HG03378 (cell line): ENCODE data around the gene BLID.

Source experiments
- ATAC-seq: cut with Tn5 transposase; IDR thresholded peaks from one replicate; pipeline ENCODE4 v1.9.1; 2021; ENCODE audit warnings: mild to moderate bottlenecking, moderate library complexity; ENCODE audit not compliant: unreplicated experiment

The BLID gene, protein sequence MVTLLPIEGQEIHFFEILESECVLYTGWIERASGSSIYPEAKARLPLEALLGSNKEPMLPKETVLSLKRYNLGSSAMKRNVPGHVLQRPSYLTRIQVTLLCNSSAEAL

DNA sequence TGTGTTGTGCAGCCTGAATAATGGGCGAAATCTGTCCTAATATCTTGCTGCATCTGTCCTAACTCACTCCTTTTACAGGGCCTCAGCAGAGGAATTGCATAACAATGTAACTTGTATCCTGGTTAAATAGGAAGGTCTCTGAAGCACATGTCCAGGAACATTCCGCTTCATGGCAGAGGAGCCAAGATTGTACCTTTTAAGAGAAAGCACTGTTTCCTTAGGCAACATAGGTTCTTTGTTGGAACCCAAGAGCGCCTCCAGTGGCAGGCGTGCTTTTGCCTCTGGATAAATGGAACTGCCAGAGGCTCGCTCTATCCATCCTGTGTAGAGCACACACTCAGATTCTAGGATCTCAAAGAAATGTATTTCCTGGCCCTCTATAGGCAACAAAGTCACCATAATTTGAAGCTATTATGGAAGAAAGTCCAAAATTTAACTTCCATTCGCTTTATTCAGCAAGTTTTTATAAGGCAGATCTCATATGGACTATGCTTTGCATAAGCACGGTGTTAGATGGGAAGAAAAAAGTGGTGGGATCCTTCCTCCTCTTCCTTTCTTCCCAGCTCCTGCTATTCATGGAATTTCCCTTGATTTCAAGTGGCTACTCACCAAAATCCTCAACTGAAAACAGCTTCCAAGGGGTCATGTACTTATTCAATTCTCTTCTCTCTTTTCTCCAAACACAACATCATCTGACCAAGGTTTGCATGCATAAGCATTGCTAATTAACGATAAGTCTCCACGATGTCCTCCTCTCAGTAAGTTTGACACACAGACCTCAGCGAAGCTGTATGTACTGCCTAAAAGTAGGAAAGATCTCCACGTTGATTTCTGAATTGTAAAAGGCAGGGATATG lies at the start of gene BLID:
Gene BLID, minus strand, starts transcription at position 692 of the 856 bp plus-strand sequence. Its CDS starts 293 bp downstream, at position 399.
- no peak for ATAC-seq

DNA sequence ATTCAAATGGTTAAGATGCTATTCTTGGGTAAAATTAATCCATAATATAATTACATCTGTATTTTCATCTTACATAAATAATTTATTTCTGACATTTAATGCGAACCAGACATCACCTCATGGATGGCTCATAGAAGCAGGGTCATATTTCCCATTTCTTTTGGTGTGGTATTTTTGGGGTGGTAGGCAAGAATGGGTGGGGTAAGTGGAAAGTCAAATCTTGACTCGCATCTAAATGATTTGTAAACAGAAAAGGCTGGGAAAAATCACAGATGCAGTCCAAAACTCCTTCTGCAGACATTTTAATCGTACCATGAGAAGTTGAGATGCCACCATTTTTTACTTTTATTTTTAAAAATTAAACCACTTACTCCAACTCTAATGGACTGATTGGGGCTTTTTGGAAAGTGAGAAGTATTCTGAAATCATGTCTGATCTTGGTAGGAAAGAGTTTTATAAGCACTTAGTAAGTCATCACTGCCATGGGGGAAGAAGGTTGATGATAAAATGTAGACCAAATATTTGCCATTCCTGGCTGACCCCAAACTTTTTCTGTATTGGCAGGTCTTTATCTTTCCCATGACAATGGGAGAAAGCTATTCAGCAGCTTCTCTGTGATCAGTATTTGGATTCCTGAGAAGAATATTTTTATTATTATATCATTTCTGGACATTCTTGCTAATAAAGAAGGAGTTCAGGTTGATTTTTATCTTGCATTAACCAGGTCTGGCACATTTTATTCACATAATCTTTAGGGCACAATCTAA lies 47.2 kb upstream of the BLID start:
- ATAC-seq: no peak

DNA sequence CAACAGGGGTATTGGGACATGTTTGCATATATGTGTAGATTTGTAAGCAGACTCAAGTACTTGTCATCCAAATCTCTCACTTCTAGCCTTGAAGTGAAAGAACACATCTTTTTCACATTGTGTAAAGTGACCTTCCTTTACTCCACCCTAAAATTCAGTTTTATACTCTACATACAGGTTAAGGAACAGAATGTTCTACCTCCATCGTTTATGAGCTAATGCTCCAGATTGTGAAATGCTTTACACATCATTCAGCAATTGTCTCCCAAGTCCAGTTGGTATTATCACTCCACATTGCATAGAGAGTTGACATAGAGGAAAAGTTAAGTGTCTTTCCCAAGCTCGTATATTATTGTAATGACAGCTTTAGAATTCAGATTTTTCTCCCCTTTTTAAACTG lies 46.1 kb upstream of the BLID start:
- ATAC-seq: no peak

DNA sequence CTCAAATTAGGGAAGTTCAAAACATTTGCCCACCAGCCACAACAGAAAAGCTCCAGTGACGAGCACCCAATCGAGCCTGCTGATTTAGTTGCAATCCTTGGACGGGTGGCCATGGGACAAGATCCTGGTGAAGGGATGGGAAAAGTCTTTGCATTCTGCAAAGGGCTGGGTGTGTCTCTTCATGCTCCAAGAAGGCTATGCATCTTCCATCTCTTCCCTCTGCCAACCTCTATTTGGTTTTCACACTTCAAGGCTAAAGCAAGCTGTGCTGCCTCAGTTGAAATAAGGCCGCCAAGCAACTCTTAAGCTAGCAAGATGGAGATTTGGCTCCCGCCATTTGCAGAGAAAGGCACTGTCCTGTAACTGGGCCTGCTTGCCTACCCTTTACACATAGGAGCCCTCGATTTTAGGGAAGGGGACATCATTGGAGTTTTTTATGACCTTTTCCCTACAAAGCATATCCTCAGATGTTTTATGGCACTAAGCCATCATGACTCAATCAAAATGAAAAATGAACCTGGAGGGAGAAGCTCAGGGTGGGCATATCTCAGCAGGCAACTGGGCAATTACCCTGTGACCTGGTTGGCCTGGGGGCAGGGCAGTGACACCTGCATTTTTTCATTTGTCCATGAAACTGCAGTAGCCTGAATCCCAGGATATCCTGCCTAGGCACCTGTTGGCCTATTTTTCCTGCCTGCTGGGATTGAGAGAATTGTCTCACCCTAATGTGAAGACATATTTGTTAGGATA lies 45.0 kb upstream of the BLID start:
- no peak for ATAC-seq

DNA sequence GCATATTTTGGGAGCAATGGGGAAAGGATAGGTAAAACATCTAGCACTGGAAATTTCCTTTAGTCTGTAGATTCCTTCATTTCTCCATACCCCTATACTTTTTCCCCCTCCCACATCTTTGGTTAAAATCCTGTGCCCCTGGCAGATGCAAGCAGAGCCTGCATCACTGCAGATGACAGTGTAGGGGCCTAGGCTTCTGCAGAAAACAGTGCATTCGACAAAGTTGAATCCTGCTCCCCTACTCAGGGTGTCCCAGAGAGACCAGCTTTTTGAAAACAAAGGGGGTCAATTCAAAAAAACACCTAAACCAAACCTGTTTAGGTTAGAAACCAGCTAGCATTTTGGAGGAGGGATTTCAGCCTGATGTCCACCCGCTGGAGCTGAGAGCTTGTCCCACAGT lies 43.8 kb upstream of the BLID start:
- no peak for ATAC-seq

DNA sequence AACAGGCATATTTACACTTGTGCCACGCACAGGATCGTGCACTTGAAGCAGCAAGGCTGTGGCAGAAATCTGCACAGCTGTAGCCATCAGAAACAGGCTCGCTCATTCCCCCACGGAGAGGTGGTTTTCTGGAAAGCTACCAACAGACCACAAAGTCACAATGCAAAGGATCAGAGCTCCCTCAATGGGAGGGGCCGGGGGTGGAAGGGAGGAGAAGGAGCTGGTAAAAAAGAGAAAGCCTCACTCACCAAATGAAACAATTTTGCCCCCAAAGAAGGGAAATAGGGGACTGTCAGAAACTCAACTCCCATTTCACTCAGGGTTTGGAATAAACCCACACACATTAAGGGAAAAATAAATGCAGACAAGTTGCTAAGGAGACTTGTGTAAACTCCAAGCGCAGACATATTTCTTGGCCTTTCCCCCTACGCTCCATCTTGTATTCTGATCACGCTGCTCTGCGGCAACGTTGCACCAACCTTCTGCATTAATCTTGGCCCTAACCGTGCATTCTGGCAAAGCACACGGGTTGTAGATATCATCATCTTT lies 43.2 kb upstream of the BLID start:
- no peak for ATAC-seq

DNA sequence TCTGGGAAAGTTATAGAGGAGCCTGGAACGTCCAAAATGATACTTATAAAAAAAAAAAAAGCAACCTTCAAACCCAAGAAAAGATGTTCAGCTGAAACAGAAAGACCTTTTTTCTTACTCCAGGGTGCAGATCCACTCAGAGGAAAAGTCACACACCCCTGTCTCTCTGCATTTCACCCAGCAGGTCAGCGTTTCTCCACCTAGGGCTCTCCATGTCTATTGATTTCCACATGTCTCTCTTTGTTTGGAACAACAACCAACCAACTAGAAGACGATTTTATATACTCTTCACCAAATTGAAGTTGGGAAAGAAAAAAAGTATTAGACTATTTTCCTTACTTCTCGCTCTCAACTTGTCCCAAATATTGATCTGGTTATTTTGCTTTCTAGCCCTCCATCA lies 42.2 kb upstream of the BLID start:
- no peak for ATAC-seq

DNA sequence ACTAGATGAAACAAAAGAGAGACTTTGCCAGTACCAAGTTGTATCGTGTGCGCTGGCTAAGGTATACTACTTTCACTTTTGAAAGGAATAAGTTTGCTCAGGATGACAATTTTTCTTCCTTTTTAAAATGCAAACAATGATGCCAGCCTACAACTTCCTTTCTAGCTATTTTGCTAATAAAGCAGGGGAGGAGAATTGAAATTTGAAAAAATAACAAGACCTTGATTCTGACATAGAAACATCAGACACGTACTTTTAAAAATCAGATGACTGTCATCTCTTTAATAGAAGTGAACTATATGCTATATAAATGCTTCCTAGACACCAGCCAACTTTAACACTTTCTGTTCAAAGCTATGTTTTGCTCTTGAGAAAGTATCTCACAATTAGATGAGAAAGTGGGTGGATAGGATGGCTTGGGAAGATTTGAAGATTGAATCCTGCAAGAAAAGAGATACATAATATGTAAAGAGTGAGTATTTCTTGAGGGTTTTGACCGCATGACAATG lies 41.7 kb upstream of the BLID start:
- no peak for ATAC-seq

DNA sequence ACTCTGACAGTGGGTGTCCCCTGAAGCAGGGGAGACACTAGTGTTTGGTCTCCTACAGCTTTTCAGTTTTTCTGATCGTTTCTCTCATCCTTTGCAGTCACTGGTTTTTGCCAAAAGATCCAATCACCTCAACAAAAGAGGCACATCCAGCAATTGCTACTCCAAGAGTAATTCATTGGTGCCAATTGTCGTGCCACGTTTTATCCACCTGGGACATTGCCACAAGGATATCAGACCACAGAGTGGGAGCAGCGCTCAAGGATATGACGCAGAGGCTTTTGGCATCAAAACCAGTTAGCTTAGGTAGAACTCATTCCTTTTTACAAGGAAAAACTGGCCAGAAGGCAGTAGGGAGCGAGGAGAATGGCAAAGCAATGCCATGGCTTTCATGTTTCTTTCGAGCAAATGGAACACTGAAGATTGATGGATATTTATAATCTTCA lies 40.9 kb upstream of the BLID start:
- no peak for ATAC-seq

DNA sequence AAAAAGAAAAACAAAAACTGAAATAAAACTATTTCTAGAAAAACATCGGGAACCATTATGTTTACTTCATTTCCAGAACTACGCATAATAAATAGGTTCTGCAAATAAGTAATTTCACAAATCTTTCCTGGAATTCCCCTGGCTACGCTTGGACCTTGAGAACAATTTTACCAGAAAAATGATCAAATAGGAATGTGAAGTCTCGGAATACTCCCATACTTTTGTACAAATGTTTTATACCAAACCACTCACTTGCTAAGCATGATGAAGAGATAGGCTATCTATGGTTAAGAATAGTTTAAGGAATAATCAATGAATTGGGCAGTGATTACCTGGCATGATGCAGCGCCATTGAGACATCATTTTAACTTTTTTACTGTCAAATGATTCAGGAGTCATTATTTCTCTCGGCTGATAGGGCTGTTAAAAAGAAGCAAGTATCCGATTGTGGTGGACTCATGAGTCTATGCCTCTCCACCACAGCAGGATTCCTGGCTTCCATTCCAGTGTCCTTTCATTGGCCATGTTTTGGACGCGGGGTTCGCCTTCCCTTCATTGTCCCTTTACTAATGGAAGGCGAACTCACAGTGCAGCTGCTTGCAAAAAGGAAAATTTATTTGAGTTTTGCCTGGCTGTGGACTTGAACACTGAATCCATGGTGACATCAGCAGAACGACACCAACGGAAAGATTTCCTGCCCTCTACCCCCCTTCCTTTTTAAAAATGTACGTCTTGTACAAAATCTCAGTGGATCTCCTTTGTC lies 39.9 kb upstream of the BLID start:
- ATAC-seq: no peak

DNA sequence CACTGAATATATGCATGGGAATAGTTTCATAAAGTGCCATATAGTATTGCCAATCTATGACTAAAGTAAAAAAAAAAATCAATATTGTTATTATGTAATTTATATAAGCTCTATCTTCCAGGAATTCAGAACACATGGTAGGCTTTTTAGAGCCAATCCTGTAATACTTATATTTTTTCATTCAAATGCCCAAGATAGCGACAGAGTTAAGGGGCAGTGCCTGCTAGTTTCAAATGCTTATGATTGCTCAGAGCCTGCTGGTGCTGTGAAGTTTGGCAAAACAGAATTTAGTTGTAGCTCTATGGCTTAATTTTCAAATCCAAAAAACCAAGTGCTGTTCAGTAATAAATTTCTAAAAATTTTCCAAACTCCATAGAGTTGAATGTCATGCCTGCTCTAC lies 39.0 kb upstream of the BLID start:
- no peak for ATAC-seq

DNA sequence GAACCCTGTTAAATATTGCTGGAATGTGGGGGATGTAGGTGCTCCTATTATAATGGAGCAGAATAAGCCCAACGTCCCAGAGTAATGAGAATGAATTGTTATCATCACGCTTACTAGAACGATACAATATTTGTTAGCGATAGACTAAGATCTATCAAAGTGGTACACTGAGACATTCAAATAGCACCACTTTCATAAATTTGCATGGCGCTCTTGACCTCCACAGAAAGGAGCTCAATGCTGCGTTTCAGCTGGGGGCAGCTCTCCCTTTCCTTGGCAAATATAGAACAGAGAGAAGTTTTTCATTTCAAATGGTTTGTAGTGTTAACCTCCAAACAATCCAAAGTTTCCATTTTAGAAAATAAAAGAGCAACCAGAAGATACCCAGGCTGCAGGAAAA lies 38.2 kb upstream of the BLID start:
- ATAC-seq: no peak

DNA sequence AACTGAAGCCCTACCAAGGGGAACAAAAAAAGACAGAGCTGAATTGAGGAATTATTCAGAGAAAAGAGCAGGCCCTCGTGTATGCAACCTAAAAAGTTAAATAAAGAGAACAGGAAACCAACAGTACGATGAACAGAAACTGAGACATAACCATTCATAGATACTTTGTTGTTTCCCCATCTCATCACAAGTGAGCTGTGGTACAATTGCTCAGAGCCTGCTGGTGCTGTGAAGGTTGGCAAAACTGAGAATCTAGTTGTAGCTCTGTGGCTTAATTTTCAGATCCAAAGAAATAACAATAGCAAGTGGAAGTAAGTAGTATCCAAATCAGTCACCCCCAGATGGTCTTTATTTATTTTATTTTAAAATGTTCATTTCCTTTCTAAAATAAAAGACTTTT lies 37.7 kb upstream of the BLID start:
- ATAC-seq: no peak

DNA sequence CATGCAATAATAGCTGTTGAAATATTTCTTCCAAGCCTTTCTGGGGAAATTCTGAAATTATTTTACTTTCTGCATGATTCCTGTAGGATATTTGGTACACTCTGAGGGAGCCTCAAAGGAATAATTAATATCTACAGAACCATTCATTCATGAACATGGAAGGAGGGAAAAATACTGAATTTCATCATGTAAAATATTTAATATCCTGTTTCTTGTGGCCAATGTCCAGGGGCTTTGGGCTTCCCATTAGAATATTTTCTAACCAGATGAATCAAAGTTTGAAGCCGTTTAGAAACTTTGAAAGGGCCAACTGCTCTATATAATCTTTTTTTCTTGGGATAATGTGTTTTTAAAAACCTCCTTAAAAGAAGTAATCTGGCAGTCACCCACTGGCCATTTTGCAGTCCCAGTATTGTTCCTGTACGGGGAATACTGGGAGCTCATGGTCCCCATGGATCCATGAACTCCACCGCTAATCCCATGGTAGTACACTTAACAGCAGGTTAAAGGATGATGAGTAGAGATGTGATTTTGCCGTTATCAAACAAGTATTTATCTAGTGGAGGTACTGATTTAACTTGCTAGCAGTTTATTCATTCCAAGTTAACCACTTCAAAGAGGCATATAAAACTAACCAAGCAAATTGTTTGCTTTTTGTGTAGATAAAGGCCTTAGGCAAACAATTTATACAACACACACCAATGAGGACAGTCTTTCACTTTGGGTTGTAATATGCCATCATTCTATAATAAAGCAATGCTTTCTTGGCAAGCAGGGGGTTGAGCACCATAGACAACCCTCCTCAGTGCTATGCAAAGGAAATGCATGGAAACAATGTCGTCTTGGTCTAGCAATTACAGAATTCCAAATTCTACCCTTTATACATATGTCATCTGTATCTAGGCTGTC lies 34.5 kb upstream of the BLID start:
- no peak for ATAC-seq

DNA sequence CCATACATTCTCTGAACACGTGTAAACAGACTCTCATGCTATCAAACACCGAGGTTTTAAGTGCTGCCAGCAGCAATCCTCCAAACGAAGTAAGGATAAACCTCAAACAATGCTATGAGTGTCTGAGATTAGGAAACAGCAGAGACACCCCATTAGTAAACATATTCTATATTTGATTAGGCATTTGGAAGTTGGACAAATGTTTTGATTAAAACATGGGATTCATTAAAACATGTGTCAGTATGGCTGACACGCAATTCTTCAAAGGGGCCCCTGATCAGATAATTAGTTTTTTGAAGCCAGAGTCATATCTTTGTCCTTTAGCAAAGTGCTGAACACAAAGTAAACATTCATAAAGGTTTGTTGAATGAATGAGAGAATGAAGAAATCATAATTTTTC lies 33.2 kb upstream of the BLID start:
- no peak for ATAC-seq

DNA sequence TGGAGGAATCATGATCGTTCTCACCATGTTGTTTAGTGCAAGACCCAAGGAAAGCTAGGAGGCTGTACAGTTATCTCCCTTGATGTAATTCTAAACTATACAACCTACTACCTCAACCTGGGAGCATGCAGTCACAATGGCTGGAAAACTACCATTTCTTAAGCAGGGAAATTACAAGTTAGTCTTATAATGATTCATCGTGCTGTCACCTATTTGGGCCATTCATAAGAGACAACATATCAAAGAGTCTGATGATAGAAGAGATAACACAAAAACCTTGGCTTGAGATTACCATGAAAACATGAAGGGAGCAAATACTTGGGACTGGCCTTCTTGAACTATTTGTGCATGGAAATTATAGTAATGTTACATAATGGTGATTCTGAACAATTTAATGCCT lies 30.5 kb upstream of the BLID start:
- no peak for ATAC-seq

DNA sequence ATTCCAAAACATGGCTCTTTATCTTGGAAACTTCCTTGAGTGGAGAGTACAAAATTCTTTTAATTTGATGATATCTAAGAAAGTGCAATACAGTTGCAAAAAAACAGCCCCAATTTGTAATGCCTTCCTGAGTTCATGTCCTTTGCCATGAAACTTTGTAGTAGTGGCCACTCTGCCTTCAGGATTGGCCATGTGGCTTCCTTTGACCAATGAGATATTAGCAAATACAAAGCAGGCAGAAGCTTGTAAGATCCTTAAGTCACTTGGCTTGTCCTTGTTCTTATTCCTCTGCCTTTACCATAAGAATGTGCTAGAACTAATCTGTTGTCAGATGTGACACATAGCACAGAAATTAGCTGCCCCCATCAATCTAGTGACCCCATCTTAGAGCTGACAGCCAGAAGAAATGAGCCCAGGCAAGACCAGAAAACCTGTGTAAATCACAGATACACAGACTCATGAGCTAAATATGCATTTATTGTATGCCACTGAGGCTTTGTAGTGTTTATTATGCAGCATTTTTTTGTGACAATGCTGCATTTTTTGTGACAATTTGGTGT lies 29.8 kb upstream of the BLID start:
- ATAC-seq: no peak

DNA sequence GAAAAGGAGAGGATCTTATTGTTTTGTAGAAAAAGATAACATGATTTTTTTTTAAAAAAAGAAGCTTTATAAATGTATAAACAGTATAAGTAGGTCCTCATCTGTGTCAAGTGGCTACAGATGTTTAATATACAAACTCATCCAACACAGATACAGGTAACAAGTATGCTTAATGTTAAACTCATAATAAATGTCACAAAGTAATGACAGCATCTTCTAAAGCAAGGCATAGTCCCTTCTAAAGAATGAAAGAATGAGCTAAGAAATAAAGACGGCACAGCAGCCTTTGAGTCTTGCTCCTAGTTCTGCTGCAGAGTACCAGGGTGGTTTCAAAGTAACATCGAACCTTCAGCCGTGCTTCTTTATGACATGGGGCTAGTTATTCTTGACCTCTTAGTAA lies 28.7 kb upstream of the BLID start:
- ATAC-seq: no peak

DNA sequence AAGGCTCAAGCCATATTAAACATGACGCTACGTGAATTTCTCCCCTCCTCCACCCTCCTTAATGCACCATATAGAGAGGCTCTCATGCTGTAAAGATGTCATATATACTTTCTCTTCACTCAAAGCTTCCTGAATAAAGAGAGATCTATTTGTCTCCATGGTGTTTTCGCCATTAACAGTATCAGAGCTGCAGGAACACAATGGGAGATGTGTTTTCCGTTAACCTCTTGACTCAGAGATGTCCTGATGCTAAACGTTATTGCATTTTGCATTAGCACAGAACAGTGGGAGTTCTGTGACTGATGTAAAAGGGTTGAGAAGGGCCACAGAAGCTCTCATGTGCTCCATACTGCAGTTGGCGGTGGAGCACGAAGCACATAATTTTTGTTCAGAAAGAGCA lies 25.7 kb upstream of the BLID start:
- ATAC-seq: no peak
